ENCODE data around the gene POLE3. TPM values are rescaled to one million over a fixed set of nuclear protein-coding genes. Genes with fewer than 3 reads are reported as not detected.
A peak's percentile ranks its signal among the peaks of the same experiment; 100 is the strongest.
"Not testable (repeated sequence)": the region's sequence is repeated elsewhere in the genome, so short reads cannot be mapped to it uniquely, and the experiment has no call there.

POLE3 gene
- total and polyA plus RNA-seq, 2 donors (not counting 1 experiment from before 2014, with no cell fraction given): 50.3 to 60.7 TPM

- Mint-ChIP-seq H3K9me3 (ENCODE audit: insufficient read depth) (no peaks in the 10 kb centered on the region), H3K27ac (no peak overlapping the region), H3K4me3 (no peak overlapping the region), H3K27me3 (no peaks in the 10 kb centered on the region), H3K4me1 (no peaks in the 10 kb centered on the region)
- WGBS (ENCODE audit: insufficient coverage): 61% methylated on average over 2 of the region's 3 CpGs
- H3K9ac ChIP-seq (ENCODE audit: low read length): no peak overlapping the region
- no peaks in the 10 kb centered on the region for H3K4me1 ChIP-seq (ENCODE audit: control insufficient read depth in 2 of 2, insufficient read depth in 2 of 2, low read length in 2 of 2)
- CTCF ChIA-PET: interaction anchor here (0.7 to 9.5 kb wide), 34 partner anchors 9 to 217 kb away, joined by 3 to 311 read pairs (median 5); partner anchors contain the start of genes ALAD, C9orf43, CDC26 and POLE3
- no peaks in the 10 kb centered on the region for H3K36me3 ChIP-seq (replicated peaks in 1 of 2; ENCODE audit: control extremely low read depth in 1 of 2, control insufficient read depth in 1 of 2, extremely low read depth in 1 of 2, insufficient read depth in 2 of 2, low read length in 1 of 2)
- TF ChIP-seq, protein P1, sequence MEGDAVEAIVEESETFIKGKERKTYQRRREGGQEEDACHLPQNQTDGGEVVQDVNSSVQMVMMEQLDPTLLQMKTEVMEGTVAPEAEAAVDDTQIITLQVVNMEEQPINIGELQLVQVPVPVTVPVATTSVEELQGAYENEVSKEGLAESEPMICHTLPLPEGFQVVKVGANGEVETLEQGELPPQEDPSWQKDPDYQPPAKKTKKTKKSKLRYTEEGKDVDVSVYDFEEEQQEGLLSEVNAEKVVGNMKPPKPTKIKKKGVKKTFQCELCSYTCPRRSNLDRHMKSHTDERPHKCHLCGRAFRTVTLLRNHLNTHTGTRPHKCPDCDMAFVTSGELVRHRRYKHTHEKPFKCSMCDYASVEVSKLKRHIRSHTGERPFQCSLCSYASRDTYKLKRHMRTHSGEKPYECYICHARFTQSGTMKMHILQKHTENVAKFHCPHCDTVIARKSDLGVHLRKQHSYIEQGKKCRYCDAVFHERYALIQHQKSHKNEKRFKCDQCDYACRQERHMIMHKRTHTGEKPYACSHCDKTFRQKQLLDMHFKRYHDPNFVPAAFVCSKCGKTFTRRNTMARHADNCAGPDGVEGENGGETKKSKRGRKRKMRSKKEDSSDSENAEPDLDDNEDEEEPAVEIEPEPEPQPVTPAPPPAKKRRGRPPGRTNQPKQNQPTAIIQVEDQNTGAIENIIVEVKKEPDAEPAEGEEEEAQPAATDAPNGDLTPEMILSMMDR (IDR thresholded peaks at IDR 0.05): peak; percentile 80
- TF ChIP-seq EZH2 (IDR thresholded peaks at IDR 0.05; ENCODE audit: borderline replicate concordance, insufficient read depth, low read depth, low read length, poor library complexity, severe bottlenecking): no peak
- H3K27ac ChIP-seq (ENCODE audit: low read length in 2 of 2): no peak overlapping the region
- POLR2A ChIA-PET: interaction anchor here (2.0 kb wide), 1 partner anchor 135 kb away, joined by 6 read pairs; no protein-coding TSS in a partner anchor
- H2AFZ ChIP-seq (ENCODE audit: insufficient read depth, low read depth, low read length, poor library complexity, severe bottlenecking): no peak overlapping the region
- H3K27me3 ChIP-seq (replicated peaks in 1 of 4; ENCODE audit: control extremely low read depth in 1 of 4, control insufficient read depth in 3 of 4, insufficient read depth in 4 of 4, low read length in 3 of 4): no peaks in the 10 kb centered on the region
- peak; percentile 58 for DNase-seq
- H3K4me3 ChIP-seq (ENCODE audit: control extremely low read depth in 1 of 5, extremely low read depth in 1 of 5, insufficient read depth in 1 of 5, low read depth in 2 of 5, low read length in 4 of 5): no peak overlapping the region
- intact Hi-C loops (cut with micrococcal nuclease): loop anchor here (2.0 to 5.0 kb wide), 4 partner anchors 34 to 212 kb away; partner anchors contain the start of genes ALAD, C9orf43 and POLE3
- no peak for ATAC-seq (ENCODE audit: low read depth)
- H3K9me3 ChIP-seq (ENCODE audit: control extremely low read depth in 1 of 3, control insufficient read depth in 2 of 3, insufficient read depth in 1 of 3, low read length in 2 of 3): no peaks in the 10 kb centered on the region
- no peak overlapping the region for H3K4me2 ChIP-seq (replicated peaks; ENCODE audit: low read depth, low read length, poor library complexity, severe bottlenecking)
- H4K20me1 ChIP-seq (ENCODE audit: control insufficient read depth, insufficient read depth, low read length, poor library complexity, severe bottlenecking): no peaks in the 10 kb centered on the region
- H3K79me2 ChIP-seq (ENCODE audit: control insufficient read depth, insufficient read depth, low read length): no peaks in the 10 kb centered on the region
Observed at GRCh38 chr9:113446323-113446740, 35.9 kb upstream of the POLE3 start.

DNA sequence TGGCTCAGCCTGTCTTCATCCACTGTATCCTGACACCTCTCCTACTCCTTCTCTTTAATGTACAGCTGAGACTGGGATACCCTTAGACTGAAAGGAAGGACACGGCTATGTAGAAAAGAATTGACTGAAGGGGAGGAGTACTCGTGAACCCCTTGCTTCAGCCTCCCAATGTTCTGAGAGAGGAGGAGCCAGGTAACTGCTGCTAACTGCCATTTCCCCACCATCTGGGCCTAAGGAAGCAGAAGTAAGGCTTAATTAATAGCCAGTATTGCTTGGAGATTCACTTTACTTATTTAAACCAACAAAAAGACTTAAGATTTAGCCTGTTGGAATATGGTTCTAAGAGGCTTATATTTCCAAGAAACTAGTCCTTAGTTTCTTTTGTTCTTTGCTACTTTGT, 34.3 kb upstream of the POLE3 start:
- H3K4me3 ChIP-seq (ENCODE audit: control extremely low read depth in 1 of 5, extremely low read depth in 1 of 5, insufficient read depth in 1 of 5, low read depth in 2 of 5, low read length in 4 of 5): no peak overlapping the region
- intact Hi-C loops (cut with micrococcal nuclease): loop anchor here (5.0 kb wide), 1 partner anchor 32 kb away; the partner anchor contains the start of genes C9orf43 and POLE3
- H3K4me1 ChIP-seq (ENCODE audit: control insufficient read depth in 2 of 2, insufficient read depth in 2 of 2, low read length in 2 of 2): no peaks in the 10 kb centered on the region
- no peaks in the 10 kb centered on the region for H3K36me3 ChIP-seq (replicated peaks in 1 of 2; ENCODE audit: control extremely low read depth in 1 of 2, control insufficient read depth in 1 of 2, extremely low read depth in 1 of 2, insufficient read depth in 2 of 2, low read length in 1 of 2)
- H3K27ac ChIP-seq (ENCODE audit: low read length in 2 of 2): no peak overlapping the region
- no peaks in the 10 kb centered on the region for H3K9me3 ChIP-seq (ENCODE audit: control extremely low read depth in 1 of 3, control insufficient read depth in 2 of 3, insufficient read depth in 1 of 3, low read length in 2 of 3)
- DNase-seq: no peak
- Mint-ChIP-seq H3K4me3 (no peak overlapping the region), H3K9me3 (ENCODE audit: insufficient read depth) (no peaks in the 10 kb centered on the region), H3K4me1 (no peaks in the 10 kb centered on the region), H3K27me3 (no peaks in the 10 kb centered on the region), H3K27ac (no peak overlapping the region)
- H3K79me2 ChIP-seq (ENCODE audit: control insufficient read depth, insufficient read depth, low read length): no peaks in the 10 kb centered on the region
- H2AFZ ChIP-seq (ENCODE audit: insufficient read depth, low read depth, low read length, poor library complexity, severe bottlenecking): no peak overlapping the region
- no peaks in the 10 kb centered on the region for H3K27me3 ChIP-seq (replicated peaks in 1 of 4; ENCODE audit: control extremely low read depth in 1 of 4, control insufficient read depth in 3 of 4, insufficient read depth in 4 of 4, low read length in 3 of 4)
- TF ChIP-seq, protein P1 (IDR thresholded peaks at IDR 0.05): no peak
- TF ChIP-seq EZH2 (IDR thresholded peaks at IDR 0.05; ENCODE audit: borderline replicate concordance, insufficient read depth, low read depth, low read length, poor library complexity, severe bottlenecking): no peak
- ATAC-seq (ENCODE audit: low read depth): no peak
- ChIA-PET CTCF (interaction anchor here (1.4 to 9.5 kb wide), 8 partner anchors 10 to 209 kb away, joined by 3 to 311 read pairs (median 30); no protein-coding TSS in a partner anchor), POLR2A (no interaction called here)
- no peak overlapping the region for H3K9ac ChIP-seq (ENCODE audit: low read length)
- WGBS (ENCODE audit: insufficient coverage): 25% methylated on average over 2 of the region's 2 CpGs
- no peak overlapping the region for H3K4me2 ChIP-seq (replicated peaks; ENCODE audit: low read depth, low read length, poor library complexity, severe bottlenecking)
- no peaks in the 10 kb centered on the region for H4K20me1 ChIP-seq (ENCODE audit: control insufficient read depth, insufficient read depth, low read length, poor library complexity, severe bottlenecking)

- H4K20me1 ChIP-seq (ENCODE audit: control insufficient read depth, insufficient read depth, low read length, poor library complexity, severe bottlenecking); H3K9ac ChIP-seq (ENCODE audit: low read length); H2AFZ ChIP-seq (ENCODE audit: insufficient read depth, low read depth, low read length, poor library complexity, severe bottlenecking); ATAC-seq (ENCODE audit: low read depth); DNase-seq; H3K27ac Mint-ChIP-seq; H3K9me3 ChIP-seq (ENCODE audit: control extremely low read depth in 1 of 3, control insufficient read depth in 2 of 3, insufficient read depth in 1 of 3, low read length in 2 of 3); intact Hi-C loops (cut with micrococcal nuclease); H3K36me3 ChIP-seq (replicated peaks in 1 of 2; ENCODE audit: control extremely low read depth in 1 of 2, control insufficient read depth in 1 of 2, extremely low read depth in 1 of 2, insufficient read depth in 2 of 2, low read length in 1 of 2); H3K4me1 ChIP-seq (ENCODE audit: control insufficient read depth in 2 of 2, insufficient read depth in 2 of 2, low read length in 2 of 2); H3K27me3 ChIP-seq (replicated peaks in 1 of 4; ENCODE audit: control extremely low read depth in 1 of 4, control insufficient read depth in 3 of 4, insufficient read depth in 4 of 4, low read length in 3 of 4); H3K4me2 ChIP-seq (replicated peaks; ENCODE audit: low read depth, low read length, poor library complexity, severe bottlenecking); H3K4me3 ChIP-seq (ENCODE audit: control extremely low read depth in 1 of 5, extremely low read depth in 1 of 5, insufficient read depth in 1 of 5, low read depth in 2 of 5, low read length in 4 of 5); H3K79me2 ChIP-seq (ENCODE audit: control insufficient read depth, insufficient read depth, low read length); H3K9me3 Mint-ChIP-seq (ENCODE audit: insufficient read depth); CTCF ChIA-PET; H3K27me3 Mint-ChIP-seq; H3K4me3 Mint-ChIP-seq; H3K4me1 Mint-ChIP-seq; H3K27ac ChIP-seq (ENCODE audit: low read length in 2 of 2); POLR2A ChIA-PET: not testable (repeated sequence)
- whole genome bisulfite sequencing (ENCODE audit: insufficient coverage): no CpG with 5 or more reads among the region's 1 CpG
Observed at GRCh38 chr9:113437716-113438115, 27.2 kb upstream of the POLE3 start.

All from B cell (primary cell).